Left renal cortex interstitium (tissue), 4 donors: Measurements from ENCODE around the gene ST8SIA4. TPM values are rescaled to one million over a fixed set of nuclear protein-coding genes. Genes with fewer than 3 reads are reported as not detected.
"Not testable (repeated sequence)": the region's sequence is repeated elsewhere in the genome, so short reads cannot be mapped to it uniquely, and the experiment has no call there.

Experiments
- DNase-seq, 4 donors: peaks; one replicate each; pipeline ENCODE4 v3.0.0-alpha.2; 2013; ENCODE audit warnings: low read depth in 4 of 4, low spot score in 2 of 4, missing footprints in 1 of 4
- polyA plus RNA-seq, 4 donors: library from polyadenylated mRNA; unstranded; fragments of 120-200 nt; gene quantifications; one replicate each; pipeline ENCODE4 v1.2.1, GENCODE V29; 2013; ENCODE audit not compliant: insufficient read length in 4 of 4

ST8SIA4 gene
- polyA plus RNA-seq, 4 donors: 5.0 to 7.4 (median 6.0) TPM

DNA sequence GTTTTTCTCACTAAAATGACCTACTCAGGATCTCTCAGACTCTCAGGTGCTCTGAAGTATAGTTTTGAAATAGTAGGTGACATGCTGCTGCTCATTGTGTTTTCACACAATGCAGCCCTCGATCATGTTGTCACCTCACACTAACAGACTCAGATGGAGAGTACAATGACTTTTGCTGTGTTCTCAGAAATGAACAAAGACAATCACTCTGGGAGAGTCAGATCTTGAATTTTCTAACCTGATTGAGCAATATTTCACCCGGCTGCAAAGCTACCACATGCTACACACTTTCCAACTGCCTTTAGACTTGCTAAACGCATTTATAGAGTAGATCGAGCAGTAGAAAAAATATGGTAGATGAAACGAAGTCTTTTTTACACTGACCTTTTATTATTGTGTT lies 113.4 kb downstream of the ST8SIA4 start:
- no peak for DNase-seq

DNA sequence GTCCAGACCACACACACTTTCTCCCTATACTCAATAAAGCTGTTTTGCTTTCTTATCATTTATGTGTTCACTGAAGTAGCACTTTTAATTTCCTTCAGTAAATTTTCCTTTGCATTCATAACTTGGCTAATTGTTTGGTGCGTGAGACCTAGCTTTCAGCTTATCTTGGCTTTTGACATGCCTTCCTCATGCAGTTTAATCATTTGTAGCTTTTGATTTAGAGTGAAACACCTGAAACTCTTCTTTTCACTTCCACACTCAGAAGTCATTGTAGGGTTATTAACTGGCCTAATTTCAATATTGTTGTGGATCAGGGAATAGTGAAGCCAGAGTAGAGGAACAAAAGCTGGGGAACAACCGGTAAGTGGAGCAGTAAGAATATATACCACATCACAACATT lies 114.7 kb downstream of the ST8SIA4 start:
- DNase-seq: no peak

DNA sequence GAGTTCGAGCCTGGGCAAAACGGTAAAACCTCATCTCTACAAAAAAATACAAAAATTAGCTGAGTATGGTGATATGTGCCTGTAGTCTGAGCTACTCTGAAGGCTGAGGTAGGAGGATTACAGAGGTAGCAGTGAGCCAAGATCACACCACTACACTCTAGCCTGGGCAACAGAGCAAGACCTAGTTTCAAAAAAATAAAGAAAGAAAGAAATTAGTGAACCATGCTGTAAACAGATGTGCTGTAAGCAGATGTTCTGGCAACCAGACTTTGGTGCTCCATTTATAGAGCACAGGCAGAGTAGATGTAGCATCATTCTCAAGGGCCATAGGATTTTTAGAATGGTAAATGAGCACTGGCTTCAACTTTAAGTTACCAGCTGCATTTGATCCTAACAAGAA lies 115.4 kb downstream of the ST8SIA4 start:
- DNase-seq: no peak

DNA sequence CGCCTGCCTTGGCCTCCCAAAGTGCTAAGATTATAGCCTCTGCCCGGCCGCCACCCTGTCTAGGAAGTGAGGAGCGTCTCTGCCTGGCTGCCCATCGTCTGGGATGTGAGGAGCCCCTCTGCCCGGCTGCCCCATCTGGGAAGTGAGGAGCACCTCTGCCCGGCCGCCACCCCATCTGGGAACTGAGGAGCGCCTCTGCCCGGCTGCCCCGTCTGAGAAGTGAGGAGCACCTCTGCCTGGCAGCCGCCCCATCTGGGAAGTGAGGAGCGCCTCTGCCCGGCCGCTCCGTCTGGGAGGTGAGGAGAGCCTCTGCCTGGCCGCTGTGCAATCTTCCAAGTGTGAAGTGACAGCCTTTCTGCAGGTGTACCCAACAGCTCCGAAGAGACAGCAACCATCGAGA lies 117.5 kb downstream of the ST8SIA4 start:
- not testable (repeated sequence) for DNase-seq

DNA sequence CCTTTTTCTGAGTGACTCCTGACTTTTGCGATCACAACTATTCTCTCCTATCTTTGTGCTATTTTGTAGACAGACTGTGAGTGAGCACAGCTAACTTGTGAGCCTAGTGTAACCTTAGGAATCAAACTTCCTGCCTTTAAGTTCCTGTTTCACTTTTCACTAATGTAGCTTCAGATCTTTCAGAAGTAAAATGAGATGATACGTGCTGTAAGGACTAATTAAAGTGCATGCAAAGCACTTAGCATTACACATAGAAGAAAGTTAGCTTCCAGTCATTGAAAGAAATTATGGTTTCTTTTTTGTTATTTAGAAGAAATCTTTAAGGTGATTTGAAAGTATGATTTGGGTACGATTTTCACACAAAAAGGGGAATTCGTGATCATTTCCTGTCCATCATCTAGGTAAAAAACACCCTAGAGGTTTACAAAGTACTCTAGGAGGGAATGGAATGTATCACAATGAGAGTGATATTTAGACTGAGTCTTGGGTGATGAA lies 122.7 kb downstream of the ST8SIA4 start:
- no peak for DNase-seq

DNA sequence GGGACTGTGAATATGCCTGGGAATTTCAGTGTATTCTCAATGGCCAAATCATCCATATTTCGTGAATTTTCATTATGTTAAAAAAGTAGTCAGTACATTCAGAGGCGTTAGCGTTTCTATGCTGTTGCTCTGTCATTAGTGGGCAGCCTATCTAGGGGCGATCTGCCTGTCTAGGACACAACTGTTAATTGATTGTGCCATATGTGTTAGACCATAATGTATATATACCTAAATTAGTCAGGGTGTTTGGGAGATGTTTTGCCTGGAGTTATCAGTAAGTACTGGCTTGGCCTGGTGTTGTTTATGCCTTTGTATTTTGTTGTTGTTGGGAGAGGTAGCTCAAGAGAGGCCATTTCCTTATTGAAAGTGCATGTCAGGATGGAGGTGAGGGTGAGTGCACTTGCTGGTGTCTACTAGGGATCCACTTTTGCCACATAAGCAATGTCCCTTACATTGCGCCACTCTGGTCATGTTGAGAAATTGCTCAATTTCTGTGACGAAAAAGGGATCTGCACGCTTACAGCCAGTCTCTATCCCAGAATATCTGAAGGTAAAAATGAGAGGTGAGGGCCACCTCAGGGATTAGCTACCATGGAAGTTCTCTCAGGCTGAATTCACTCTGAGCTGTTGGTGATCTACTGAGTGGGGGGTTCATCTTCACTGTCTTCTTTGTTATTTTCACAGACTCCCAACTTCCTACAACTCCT lies 123.3 kb downstream of the ST8SIA4 start:
- no peak for DNase-seq

DNA sequence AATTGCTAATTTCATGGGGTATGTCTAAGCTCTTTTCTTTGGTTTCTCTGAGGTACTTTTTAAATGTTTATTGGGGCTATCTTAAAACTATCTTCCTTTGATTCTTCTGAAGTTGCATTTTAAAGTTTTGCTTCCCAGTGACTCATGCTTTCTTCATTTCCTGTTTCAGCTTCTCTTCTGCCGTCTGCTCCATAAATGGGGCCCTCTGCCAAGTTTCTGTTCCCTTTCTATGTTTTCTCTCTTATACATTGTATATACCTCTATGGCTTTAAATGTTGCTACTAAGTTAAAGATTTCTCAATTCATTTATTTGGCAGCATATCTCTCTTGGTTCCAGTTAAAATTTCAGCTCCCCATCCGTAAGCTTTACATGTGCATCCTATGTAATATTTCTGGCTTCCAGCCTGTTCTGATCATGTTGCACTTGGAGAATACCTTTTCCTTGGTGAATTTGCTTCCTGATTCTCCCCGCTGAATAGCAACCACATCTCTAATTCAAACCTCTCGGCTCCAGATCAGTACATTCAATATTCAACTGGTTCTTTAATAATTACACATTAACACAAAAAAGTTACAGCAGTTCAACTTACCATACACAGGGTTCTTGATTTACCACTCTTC lies 125.3 kb downstream of the ST8SIA4 start:
- no peak for DNase-seq

DNA sequence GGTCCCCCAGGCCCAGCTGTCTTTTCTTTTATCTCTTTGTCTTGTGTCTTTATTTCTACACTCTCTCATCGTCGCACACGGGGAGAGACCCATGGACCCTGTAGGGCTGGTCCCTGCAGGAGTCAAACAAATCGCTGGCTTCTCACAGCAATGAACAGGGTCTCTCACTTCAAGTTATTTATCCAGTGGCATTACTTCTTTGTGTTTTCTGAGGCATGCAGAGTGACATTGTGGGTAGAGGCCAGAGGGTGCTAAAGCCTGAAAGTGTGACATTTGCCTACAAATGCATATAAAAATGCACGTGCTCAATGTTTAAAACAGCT lies 127.6 kb downstream of the ST8SIA4 start:
- no peak for DNase-seq

DNA sequence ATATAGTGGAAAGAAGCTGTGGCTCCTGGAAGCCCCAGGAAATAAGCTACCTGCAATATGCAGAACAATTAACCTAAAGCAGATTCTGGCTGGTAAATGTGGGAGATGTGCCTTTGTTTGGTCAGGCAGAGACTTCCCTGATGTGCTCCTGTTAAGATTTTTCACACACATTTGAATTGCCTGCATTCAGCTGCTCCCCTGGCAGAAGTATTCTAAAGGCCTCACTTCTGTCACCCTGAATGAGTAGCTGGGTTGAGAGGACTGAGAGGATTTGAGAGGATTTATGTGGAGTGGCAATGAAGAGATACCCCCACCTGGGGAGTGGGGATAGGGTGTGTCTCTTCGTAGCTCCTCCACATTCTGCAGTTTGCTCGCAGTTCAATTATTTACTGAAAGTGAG lies 130.5 kb downstream of the ST8SIA4 start:
- no peak for DNase-seq

DNA sequence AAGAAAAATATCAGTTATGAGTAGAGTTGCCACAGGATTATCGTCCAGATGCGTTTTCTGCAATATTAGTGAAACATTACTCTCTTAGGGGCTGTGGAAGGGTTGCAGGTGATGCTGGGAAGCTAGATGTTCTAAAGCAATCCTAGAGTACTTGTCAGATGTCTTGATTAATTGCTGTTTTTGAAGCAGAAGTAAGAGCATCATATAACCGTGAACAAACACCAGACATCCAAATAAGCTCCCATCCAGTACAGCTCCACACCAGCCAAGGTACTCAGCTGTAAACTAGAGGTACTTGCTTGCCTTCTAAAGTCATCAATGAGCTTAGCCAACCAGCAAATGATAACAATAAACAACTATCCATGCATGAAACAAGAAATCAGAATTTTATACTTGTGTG lies 131.1 kb downstream of the ST8SIA4 start:
- DNase-seq: no peak

DNA sequence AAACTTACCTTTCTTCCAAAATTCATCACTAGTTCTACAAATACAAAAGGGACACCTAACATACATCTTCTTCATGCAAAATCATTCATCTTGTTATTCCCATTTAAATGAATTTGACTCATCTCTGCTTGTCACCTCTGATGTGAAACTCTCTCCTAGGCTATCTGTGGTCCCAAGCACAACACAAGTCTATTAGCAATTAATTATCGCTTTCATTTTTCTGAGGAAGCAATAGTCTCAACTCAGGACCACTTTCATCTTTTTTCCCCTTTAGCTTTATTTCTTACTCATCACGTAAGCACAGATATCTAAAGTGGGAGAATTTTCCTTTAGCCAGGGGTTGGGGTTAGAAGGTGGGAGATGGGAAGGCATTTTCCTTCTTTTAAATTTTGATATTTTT lies 131.9 kb downstream of the ST8SIA4 start:
- DNase-seq: no peak

DNA sequence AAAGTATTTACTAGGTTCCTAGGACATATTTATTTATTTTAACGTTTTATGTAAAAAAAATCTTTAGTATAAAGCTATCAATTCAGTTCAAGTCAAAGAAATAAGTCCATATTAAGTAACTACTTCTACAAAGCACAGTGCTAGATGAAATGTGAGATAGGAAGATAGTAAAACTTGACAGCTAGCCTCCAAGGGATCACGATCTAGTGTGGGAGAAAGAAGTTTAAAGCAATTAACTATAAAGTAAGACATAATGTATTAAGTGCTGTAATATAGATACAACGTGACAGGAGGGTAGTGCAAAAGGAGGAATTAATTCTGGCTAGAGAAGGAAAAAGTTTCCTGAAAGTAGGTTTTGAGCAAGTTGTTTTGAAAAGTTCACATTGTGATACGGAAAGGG lies 134.9 kb downstream of the ST8SIA4 start:
- no peak for DNase-seq

DNA sequence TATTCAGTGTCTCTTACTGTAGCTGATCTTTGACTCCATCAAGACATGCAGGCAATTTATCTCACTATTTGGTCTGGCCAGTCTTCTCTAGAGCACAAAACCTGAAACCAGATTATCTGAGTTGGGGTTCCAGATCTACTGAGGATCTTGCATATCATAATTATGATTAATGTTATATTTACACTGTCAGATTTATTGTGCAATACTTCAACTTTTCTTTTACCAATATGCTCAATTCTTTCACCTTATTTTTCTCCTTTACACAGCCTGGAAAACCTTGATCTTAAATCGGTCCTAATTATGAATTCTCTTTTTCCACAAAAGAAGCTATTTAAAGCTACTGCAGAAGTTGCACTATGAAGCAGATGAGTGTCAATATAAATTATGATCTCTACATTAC lies 140.1 kb downstream of the ST8SIA4 start:
- DNase-seq: no peak

DNA sequence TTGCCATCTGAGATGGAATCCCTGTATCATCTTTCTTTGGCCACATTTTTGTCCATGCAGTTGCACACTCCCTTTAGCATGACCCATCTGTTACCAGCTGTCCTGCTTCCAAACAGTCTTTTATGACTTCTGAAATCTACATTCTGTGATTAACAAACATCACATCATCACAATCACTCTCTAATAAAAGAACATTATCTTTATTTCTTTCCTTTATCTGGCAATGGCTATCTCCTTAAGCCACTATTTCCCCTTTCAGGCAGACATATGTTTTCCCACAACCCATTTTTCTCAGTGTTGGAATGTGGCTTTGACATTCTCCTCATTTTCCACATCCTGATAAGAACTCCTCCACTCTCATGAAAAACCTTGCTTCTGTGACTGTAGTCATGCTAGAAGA lies 141.0 kb downstream of the ST8SIA4 start:
- no peak for DNase-seq

DNA sequence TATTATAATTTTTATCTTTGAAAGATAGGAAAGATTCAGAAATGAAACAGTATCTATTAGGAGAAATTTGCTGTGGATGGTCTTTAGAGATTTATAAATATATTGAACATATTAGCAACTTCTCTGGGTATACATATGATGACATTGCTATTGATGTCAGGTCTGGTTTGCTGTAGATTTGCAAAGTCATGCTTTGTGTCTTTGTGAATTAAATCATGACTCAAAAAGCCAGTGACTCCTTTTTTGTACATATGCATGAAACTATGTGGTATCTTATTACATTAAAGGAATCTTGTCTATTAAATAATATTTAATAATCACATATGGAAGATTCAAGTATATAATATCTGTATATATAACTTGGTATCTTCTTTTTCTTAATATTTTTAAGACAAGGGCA lies 141.9 kb downstream of the ST8SIA4 start:
- DNase-seq: no peak

DNA sequence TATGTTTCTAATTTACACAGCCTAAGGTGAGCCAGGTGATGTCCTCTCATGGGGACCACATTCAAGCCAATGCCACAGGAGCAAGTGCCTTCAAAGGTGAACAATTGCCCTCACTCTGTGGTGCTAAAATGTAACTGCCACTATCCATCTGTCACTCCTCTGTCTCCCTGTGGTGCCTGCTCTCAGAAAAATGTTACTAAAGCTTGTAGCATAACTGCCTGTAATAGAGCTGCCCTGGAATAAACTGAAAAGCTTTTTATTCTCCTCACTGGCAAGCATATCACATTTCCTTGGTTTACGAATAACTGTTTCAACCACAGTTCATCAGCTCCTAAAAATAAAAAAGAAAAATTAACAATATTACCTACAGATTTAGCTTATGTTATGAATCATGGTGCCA lies 142.4 kb downstream of the ST8SIA4 start:
- no peak for DNase-seq

DNA sequence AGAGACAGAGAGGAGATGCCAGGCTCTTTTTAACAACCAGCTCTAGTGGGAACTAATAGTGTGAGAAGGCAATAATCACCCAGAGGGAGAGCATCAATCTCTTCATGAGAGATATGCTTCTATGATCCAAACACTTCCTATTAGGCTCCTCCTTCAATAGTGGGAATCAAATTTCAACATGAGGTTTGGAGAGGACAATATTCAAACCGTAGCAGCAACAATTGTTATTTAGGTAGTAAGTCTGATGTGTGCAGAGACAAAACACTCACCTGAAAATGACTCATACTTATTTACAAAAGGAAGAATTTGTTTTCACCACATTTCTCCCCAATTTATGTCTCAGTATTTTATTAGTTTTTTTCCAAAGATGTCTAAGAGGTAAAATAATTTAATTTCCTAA lies 144.3 kb downstream of the ST8SIA4 start:
- no peak for DNase-seq

DNA sequence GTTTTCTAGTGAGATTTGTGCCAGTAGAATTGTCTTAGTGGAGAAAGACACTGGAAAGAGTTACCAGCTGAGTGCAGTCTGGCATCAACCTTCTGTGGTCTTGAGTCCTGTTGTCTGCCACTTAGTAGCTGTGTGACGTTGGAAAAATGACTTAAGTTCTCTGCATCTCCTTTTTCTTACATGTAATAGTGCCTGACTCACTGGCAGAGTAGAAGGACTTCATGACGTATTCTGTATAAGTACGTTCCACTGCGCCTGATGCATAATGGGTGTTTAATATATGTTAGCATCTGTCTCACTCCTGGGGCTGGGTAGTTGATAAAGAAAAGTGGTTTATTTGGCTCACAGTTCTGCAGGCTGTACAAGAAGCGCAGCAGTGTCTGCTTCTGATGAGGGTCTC lies 144.8 kb downstream of the ST8SIA4 start:
- DNase-seq: no peak

DNA sequence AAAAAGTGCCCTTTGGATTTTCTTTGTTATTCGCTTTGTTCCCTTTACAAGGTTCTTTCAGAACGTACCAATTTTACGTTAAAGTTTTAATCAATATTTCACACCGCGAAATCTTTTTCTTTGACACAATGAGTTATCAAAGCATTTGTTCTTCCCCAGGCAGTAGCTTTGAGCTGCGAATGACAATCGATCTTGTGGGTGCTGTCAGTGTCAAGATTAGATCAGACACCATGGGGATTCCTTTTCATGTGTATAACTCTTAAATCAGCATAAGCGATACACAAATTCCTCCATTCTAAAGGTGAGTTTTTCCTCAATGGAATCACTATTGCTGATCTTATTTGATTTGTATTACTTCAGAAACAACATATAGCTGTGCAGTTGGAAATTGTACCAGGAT lies 145.5 kb downstream of the ST8SIA4 start:
- DNase-seq: no peak
